Activated naive CD4-positive, alpha-beta T cell treated with anti-CD3 and anti-CD28 coated beads for 36 hours (primary cell): ENCODE measurements around the gene FBXO8. TPM values are rescaled to one million over a fixed set of nuclear protein-coding genes. Genes with fewer than 3 reads are reported as not detected.
"Not testable (repeated sequence)": the region's sequence is repeated elsewhere in the genome, so short reads cannot be mapped to it uniquely, and the experiment has no call there.

ENCODE experiments used
- CTCF ChIA-PET: fragments of 350-600 bp; sonication (Branson Sonifier 250); formaldehyde crosslinking; loops from one replicate; lab custom pipeline; 2021; ENCODE audit warnings: antibody characterized with exemption; lab: Charles Lee
- DNase-seq: peaks from one replicate; pipeline ENCODE4 v3.0.0-alpha.2; 2020
- H3K27ac Mint-ChIP-seq: one replicate; pipeline ENCODE4 v1.8.0; 2021; ENCODE audit warnings: mild to moderate bottlenecking, mixed read lengths
- H3K27me3 Mint-ChIP-seq: one replicate; pipeline ENCODE4 v1.8.0; 2021; ENCODE audit warnings: low read depth, mixed read lengths
- H3K36me3 Mint-ChIP-seq: one replicate; pipeline ENCODE4 v1.8.0; 2021; ENCODE audit warnings: low read depth, mixed read lengths
- H3K4me1 Mint-ChIP-seq: one replicate; pipeline ENCODE4 v1.8.0; 2021; ENCODE audit warnings: low read depth, mixed read lengths
- H3K4me3 Mint-ChIP-seq: one replicate; pipeline ENCODE4 v1.8.0; 2021; ENCODE audit warnings: mild to moderate bottlenecking, moderate library complexity, mixed read lengths
- H3K9me3 Mint-ChIP-seq: one replicate; pipeline ENCODE4 v1.8.0; 2021; ENCODE audit warnings: mixed read lengths
- intact Hi-C: fragments of 100-400 bp; cut with micrococcal nuclease; formaldehyde crosslinking; loops from one replicate; pipeline ENCODE4 v1.15.1; 2023
- total RNA-seq, 2 experiments: library from RNA; stranded (reverse); gene quantifications; one replicate each; pipeline ENCODE4 v1.2.3, GENCODE V29; 2021

The FBXO8 gene
- total RNA-seq, 2 experiments from 2014 or later: 19.9 to 21.2 TPM

- intact Hi-C loops: no loop called here
- Mint-ChIP-seq H3K4me1 (no peaks in the 10 kb centered on the region), H3K27me3 (no peaks in the 10 kb centered on the region), H3K9me3 (no peaks in the 10 kb centered on the region), H3K4me3 (no peak overlapping the region), H3K27ac (no peak overlapping the region), H3K36me3 (peaks cover 17% of the 10 kb centered on the region)
- DNase-seq: no peak
- CTCF ChIA-PET: no interaction called here
Observed at GRCh38 chr4:174314274-174314673, 30.8 kb upstream of the FBXO8 start.

- H3K4me3 Mint-ChIP-seq: no peak overlapping the region
- intact Hi-C loops: no loop called here
- DNase-seq: no peak
- no peaks in the 10 kb centered on the region for H3K4me1 Mint-ChIP-seq
- H3K27ac Mint-ChIP-seq: no peak overlapping the region
- H3K36me3 Mint-ChIP-seq: peaks cover 20% of the 10 kb centered on the region
- CTCF ChIA-PET: no interaction called here
- no peaks in the 10 kb centered on the region for H3K27me3 Mint-ChIP-seq
- no peaks in the 10 kb centered on the region for H3K9me3 Mint-ChIP-seq
Observed at GRCh38 chr4:174312993-174313392, 29.5 kb upstream of the FBXO8 start.

- CTCF ChIA-PET: no interaction called here
- H3K9me3 Mint-ChIP-seq: no peaks in the 10 kb centered on the region
- DNase-seq: no peak
- H3K27me3 Mint-ChIP-seq: no peaks in the 10 kb centered on the region
- no peak overlapping the region for H3K4me3 Mint-ChIP-seq
- H3K4me1 Mint-ChIP-seq: no peaks in the 10 kb centered on the region
- H3K36me3 Mint-ChIP-seq: peaks cover 27% of the 10 kb centered on the region
- intact Hi-C loops: no loop called here
- no peak overlapping the region for H3K27ac Mint-ChIP-seq
Observed at GRCh38 chr4:174307694-174308093, 24.2 kb upstream of the FBXO8 start.

- Mint-ChIP-seq H3K4me1 (no peaks in the 10 kb centered on the region), H3K9me3 (no peaks in the 10 kb centered on the region), H3K27ac (no peak overlapping the region), H3K4me3 (no peak overlapping the region), H3K36me3 (peaks cover 25% of the 10 kb centered on the region), H3K27me3 (no peaks in the 10 kb centered on the region)
- CTCF ChIA-PET: no interaction called here
- DNase-seq: no peak
- intact Hi-C loops: no loop called here
Observed at GRCh38 chr4:174305961-174306360, 22.5 kb upstream of the FBXO8 start.

GRCh38 chr4:174304664-174305063 is 21.2 kb upstream of the FBXO8 start:
- peaks cover 2% of the 10 kb centered on the region for H3K4me1 Mint-ChIP-seq
- CTCF ChIA-PET: no interaction called here
- peaks cover 34% of the 10 kb centered on the region for H3K36me3 Mint-ChIP-seq
- no peak for DNase-seq
- no peaks in the 10 kb centered on the region for H3K27me3 Mint-ChIP-seq
- no peak overlapping the region for H3K4me3 Mint-ChIP-seq
- H3K9me3 Mint-ChIP-seq: no peaks in the 10 kb centered on the region
- no peak overlapping the region for H3K27ac Mint-ChIP-seq
- intact Hi-C loops: no loop called here

GRCh38 chr4:174303687-174304086 is 20.2 kb upstream of the FBXO8 start:
- no peak for DNase-seq
- no peaks in the 10 kb centered on the region for H3K27me3 Mint-ChIP-seq
- CTCF ChIA-PET: interaction anchor here (0.7 to 0.8 kb wide), 2 partner anchors 15 to 600 kb away, joined by 3 read pairs; no protein-coding TSS in a partner anchor
- no peak overlapping the region for H3K27ac Mint-ChIP-seq
- intact Hi-C loops: no loop called here
- H3K4me3 Mint-ChIP-seq: no peak overlapping the region
- peaks cover 37% of the 10 kb centered on the region for H3K36me3 Mint-ChIP-seq
- H3K4me1 Mint-ChIP-seq: peaks cover 2% of the 10 kb centered on the region
- H3K9me3 Mint-ChIP-seq: no peaks in the 10 kb centered on the region

- H3K27me3 Mint-ChIP-seq, intact Hi-C loops, H3K4me3 Mint-ChIP-seq, CTCF ChIA-PET, H3K4me1 Mint-ChIP-seq, DNase-seq, H3K27ac Mint-ChIP-seq: not testable (repeated sequence)
- H3K36me3 Mint-ChIP-seq: peaks cover 46% of the 10 kb centered on the region
- H3K9me3 Mint-ChIP-seq: peaks cover 18% of the 10 kb centered on the region
Observed at GRCh38 chr4:174295142-174295541, 11.7 kb upstream of the FBXO8 start.

- H3K4me1 Mint-ChIP-seq, H3K4me3 Mint-ChIP-seq, DNase-seq, H3K27ac Mint-ChIP-seq, CTCF ChIA-PET, intact Hi-C loops, H3K27me3 Mint-ChIP-seq: not testable (repeated sequence)
- H3K36me3 Mint-ChIP-seq: peaks cover 41% of the 10 kb centered on the region
- H3K9me3 Mint-ChIP-seq: peaks cover 18% of the 10 kb centered on the region
Observed at GRCh38 chr4:174294641-174295040, 11.2 kb upstream of the FBXO8 start.

- no peak overlapping the region for H3K4me3 Mint-ChIP-seq
- H3K27ac Mint-ChIP-seq: no peak overlapping the region
- peaks cover 16% of the 10 kb centered on the region for H3K4me1 Mint-ChIP-seq
- CTCF ChIA-PET: no interaction called here
- H3K27me3 Mint-ChIP-seq: no peaks in the 10 kb centered on the region
- DNase-seq: no peak
- peaks cover 18% of the 10 kb centered on the region for H3K9me3 Mint-ChIP-seq
- intact Hi-C loops: no loop called here
- peaks cover 33% of the 10 kb centered on the region for H3K36me3 Mint-ChIP-seq
Observed at GRCh38 chr4:174292473-174292872, 9.0 kb upstream of the FBXO8 start.

GRCh38 chr4:174286870-174287269 is 3.4 kb upstream of the FBXO8 start:
- intact Hi-C loops: loop anchor here (10.0 kb wide), 1 partner anchor 782 kb away; no protein-coding TSS in a partner anchor
- Mint-ChIP-seq H3K9me3 (peaks cover 4% of the 10 kb centered on the region), H3K4me3 (no peak overlapping the region), H3K27me3 (no peaks in the 10 kb centered on the region), H3K4me1 (peaks cover 38% of the 10 kb centered on the region), H3K36me3 (peaks cover 16% of the 10 kb centered on the region), H3K27ac (no peak overlapping the region)
- CTCF ChIA-PET: interaction anchor here (0.7 kb wide), 1 partner anchor 17 kb away, joined by 3 read pairs; no protein-coding TSS in a partner anchor
- no peak for DNase-seq

GRCh38 chr4:174284487-174284886 is 1.0 kb upstream of the FBXO8 start:
- peaks cover 51% of the 10 kb centered on the region for H3K4me1 Mint-ChIP-seq
- intact Hi-C loops: loop anchor here (5.0 to 10.0 kb wide), 3 partner anchors 780 to 1117 kb away; partner anchors contain the start of gene GALNT7
- no peaks in the 10 kb centered on the region for H3K27me3 Mint-ChIP-seq
- peaks cover 16% of the 10 kb centered on the region for H3K36me3 Mint-ChIP-seq
- peak overlapping the region; percentile 98 for H3K4me3 Mint-ChIP-seq
- H3K9me3 Mint-ChIP-seq: no peaks in the 10 kb centered on the region
- H3K27ac Mint-ChIP-seq: peak overlapping the region; percentile 99
- CTCF ChIA-PET: no interaction called here
- no peak for DNase-seq

- H3K9me3 Mint-ChIP-seq: no peaks in the 10 kb centered on the region
- H3K36me3 Mint-ChIP-seq: peaks cover 22% of the 10 kb centered on the region
- CTCF ChIA-PET: no interaction called here
- intact Hi-C loops: loop anchor here (1.0 to 10.0 kb wide), 10 partner anchors 8 to 1912 kb away; partner anchors contain the start of genes GALNT7, HMGB2 and SPATA4
- H3K4me1 Mint-ChIP-seq: peaks cover 55% of the 10 kb centered on the region
- H3K27me3 Mint-ChIP-seq: no peaks in the 10 kb centered on the region
- peak; percentile 87 for DNase-seq
- peak overlapping the region; percentile 98 for H3K4me3 Mint-ChIP-seq
- peak overlapping the region; percentile 99 for H3K27ac Mint-ChIP-seq
Observed at GRCh38 chr4:174282836-174283506, 496 bp downstream of the FBXO8 start.

GRCh38 chr4:174281901-174282300 is 1.6 kb downstream of the FBXO8 start:
- H3K4me1 Mint-ChIP-seq: peaks cover 54% of the 10 kb centered on the region
- H3K4me3 Mint-ChIP-seq: peak overlapping the region; percentile 98
- CTCF ChIA-PET: no interaction called here
- intact Hi-C loops: loop anchor here (2.0 to 10.0 kb wide), 6 partner anchors 23 to 1913 kb away; partner anchors contain the start of genes GALNT7 and SPATA4
- peaks cover 19% of the 10 kb centered on the region for H3K36me3 Mint-ChIP-seq
- H3K27ac Mint-ChIP-seq: no peak overlapping the region
- DNase-seq: no peak
- H3K27me3 Mint-ChIP-seq: no peaks in the 10 kb centered on the region
- H3K9me3 Mint-ChIP-seq: no peaks in the 10 kb centered on the region
